ENCODE results near the gene RPS5.
A peak's percentile ranks its signal among the peaks of the same experiment; 100 is the strongest.

Gene RPS5

DNA sequence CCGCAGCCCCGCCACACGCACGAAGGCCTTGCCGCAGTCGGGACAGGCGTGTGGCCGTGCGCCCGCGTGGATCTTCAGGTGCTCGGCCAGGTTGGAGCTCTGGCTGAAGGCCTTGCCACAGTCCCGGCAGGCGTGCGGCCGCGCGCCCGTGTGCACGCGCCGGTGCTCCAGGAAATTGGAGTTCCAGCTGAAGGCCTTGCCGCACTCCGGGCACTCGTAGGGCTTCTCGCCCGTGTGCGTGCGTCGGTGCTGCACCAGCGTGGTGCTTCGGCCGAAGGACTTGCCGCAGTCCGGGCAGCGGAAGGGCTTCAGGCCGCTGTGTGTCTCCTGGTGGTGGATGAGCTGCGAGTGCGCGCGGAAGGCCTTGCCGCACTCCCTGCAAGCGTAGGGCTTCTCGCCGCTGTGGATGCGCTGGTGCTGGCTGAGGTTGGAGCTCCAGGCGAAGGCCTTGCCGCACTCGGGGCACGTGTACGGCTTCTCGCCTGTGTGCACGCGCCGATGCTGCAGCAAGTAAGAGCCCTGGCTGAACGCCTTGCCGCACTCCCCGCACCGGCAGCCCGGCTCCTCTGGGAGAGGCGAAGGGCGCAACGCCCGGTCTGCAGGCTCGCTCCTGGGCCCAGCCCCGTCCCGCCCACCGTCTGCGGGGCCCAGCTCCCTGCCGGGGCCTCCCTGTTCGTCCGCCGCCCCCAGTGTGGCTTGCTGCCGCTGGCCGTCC, 30.1 kb upstream of the RPS5 start:
- no peak overlapping the region for H3K4me3 ChIP-seq (ENCODE audit: low read depth, low read length)
- no peak overlapping the region for H2AFZ ChIP-seq (ENCODE audit: insufficient read depth, low read length, poor library complexity)
- H2BK12ac ChIP-seq (ENCODE audit: low read length) = no peak overlapping the region
- no peak for DNase-seq
- no peak overlapping the region for H4K91ac ChIP-seq (ENCODE audit: low read depth, low read length)
- no peak overlapping the region for H4K12ac ChIP-seq (ENCODE audit: low read depth, low read length)
- H2BK5ac ChIP-seq (ENCODE audit: low read depth, low read length, poor library complexity) = no peak overlapping the region
- no peak overlapping the region for H3K23ac ChIP-seq (ENCODE audit: low read length)
- no CpG with 5 or more reads among the region's 75 CpGs for WGBS (ENCODE audit: extremely low coverage, insufficient coverage, insufficient read length)
- no peak overlapping the region for H3K9ac ChIP-seq (ENCODE audit: low read length)
- no peak overlapping the region for H2AK5ac ChIP-seq (ENCODE audit: low read length)
- no peak overlapping the region for H3K4ac ChIP-seq (ENCODE audit: low read depth, low read length)
- no peak overlapping the region for H4K8ac ChIP-seq (ENCODE audit: low read depth, low read length)
- no peaks in the 10 kb centered on the region for H3K36me3 ChIP-seq (ENCODE audit: control insufficient read depth in 1 of 2, insufficient read depth in 2 of 2, low read length in 2 of 2)
- no peaks in the 10 kb centered on the region for H3K27me3 ChIP-seq (ENCODE audit: insufficient read depth, low read length)
- peaks cover 2% of the 10 kb centered on the region for H3K9me3 ChIP-seq (ENCODE audit: insufficient read depth, low read depth, low read length)
- no peak overlapping the region for H2BK120ac ChIP-seq (ENCODE audit: insufficient read depth, low read length, poor library complexity)
- H3K27ac ChIP-seq (ENCODE audit: low read depth, low read length) = no peak overlapping the region
- no peak overlapping the region for H3K4me2 ChIP-seq (ENCODE audit: low read length)
- H3K4me1 ChIP-seq (ENCODE audit: control insufficient read depth in 1 of 2, insufficient read depth in 2 of 2, low read length in 2 of 2) = peaks cover 3% of the 10 kb centered on the region in 2 experiments
- H3K79me2 ChIP-seq (ENCODE audit: control insufficient read depth, insufficient read depth, low read length, poor library complexity) = peaks cover under 1% of the 10 kb centered on the region
- H3K79me1 ChIP-seq (ENCODE audit: low read length) = peaks cover 3% of the 10 kb centered on the region
- H3K14ac ChIP-seq (ENCODE audit: low read length) = no peak overlapping the region
- no peak overlapping the region for H3K18ac ChIP-seq (ENCODE audit: low read length)

DNA sequence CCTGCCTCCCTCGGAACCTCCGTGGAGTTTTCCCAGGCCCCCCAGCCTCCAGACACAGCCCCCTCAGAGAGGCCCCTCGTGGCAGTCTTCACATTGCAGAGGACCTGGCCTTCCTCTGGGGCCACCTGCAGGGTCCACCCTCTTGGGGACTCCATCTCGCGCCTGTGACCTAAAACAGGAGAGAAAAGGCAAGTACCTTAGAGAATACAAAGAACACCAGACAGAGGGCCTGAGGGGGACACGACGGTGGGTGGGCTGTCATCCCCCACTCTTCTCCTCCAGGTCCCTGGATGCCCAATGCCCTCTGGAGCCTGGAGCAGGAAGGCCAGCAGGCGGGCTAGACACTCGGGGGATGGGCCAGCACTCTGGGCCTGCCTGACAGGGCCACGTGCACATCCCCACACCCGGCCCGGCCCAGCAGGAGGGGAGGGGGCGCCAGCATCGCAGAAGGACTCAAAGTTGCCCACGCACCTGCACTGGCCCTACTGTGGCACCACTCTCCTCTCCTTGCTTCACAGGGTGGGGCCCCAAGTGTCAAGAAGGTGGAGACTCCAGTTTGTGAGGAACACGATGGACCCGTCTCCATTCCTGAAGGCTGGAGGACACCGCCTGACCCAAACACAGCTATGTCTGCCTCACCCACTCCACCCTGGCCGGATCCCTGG, 29.5 kb upstream of the RPS5 start:
- Histone ChIP-seq H3K4me2 (ENCODE audit: low read length) (no peak overlapping the region), H2BK120ac (ENCODE audit: insufficient read depth, low read length, poor library complexity) (no peak overlapping the region), H3K4me1 (ENCODE audit: control insufficient read depth in 1 of 2, insufficient read depth in 2 of 2, low read length in 2 of 2) (peaks cover 3% of the 10 kb centered on the region in 2 experiments), H3K79me1 (ENCODE audit: low read length) (peaks cover 10% of the 10 kb centered on the region), H3K14ac (ENCODE audit: low read length) (no peak overlapping the region), H2BK5ac (ENCODE audit: low read depth, low read length, poor library complexity) (no peak overlapping the region), H3K9me3 (ENCODE audit: insufficient read depth, low read depth, low read length) (peaks cover 2% of the 10 kb centered on the region), H4K8ac (ENCODE audit: low read depth, low read length) (no peak overlapping the region), H3K79me2 (ENCODE audit: control insufficient read depth, insufficient read depth, low read length, poor library complexity) (peaks cover 4% of the 10 kb centered on the region), H4K12ac (ENCODE audit: low read depth, low read length) (no peak overlapping the region), H3K23ac (ENCODE audit: low read length) (no peak overlapping the region), H3K27me3 (ENCODE audit: insufficient read depth, low read length) (no peaks in the 10 kb centered on the region), H3K9ac (ENCODE audit: low read length) (no peak overlapping the region), H3K18ac (ENCODE audit: low read length) (no peak overlapping the region), H3K36me3 (ENCODE audit: control insufficient read depth in 1 of 2, insufficient read depth in 2 of 2, low read length in 2 of 2) (no peaks in the 10 kb centered on the region), H2BK12ac (ENCODE audit: low read length) (no peak overlapping the region), H3K4ac (ENCODE audit: low read depth, low read length) (no peak overlapping the region), H2AFZ (ENCODE audit: insufficient read depth, low read length, poor library complexity) (no peak overlapping the region), H4K91ac (ENCODE audit: low read depth, low read length) (no peak overlapping the region), H3K27ac (ENCODE audit: low read depth, low read length) (no peak overlapping the region), H2AK5ac (ENCODE audit: low read length) (no peak overlapping the region), H3K4me3 (ENCODE audit: low read depth, low read length) (peak overlapping the region; percentile 8)
- no CpG with 5 or more reads among the region's 19 CpGs for WGBS (ENCODE audit: extremely low coverage, insufficient coverage, insufficient read length)
- DNase-seq = no peak

- peak overlapping the region; percentile 49 for H4K91ac ChIP-seq (ENCODE audit: low read depth, low read length)
- peak in 1 of 2 donors; percentile 33 for DNase-seq
- peak overlapping the region; percentile 6 for H2AK5ac ChIP-seq (ENCODE audit: low read length)
- WGBS (ENCODE audit: extremely low coverage, insufficient coverage, insufficient read length) = no CpG with 5 or more reads among the region's 28 CpGs
- H3K4me3 ChIP-seq (ENCODE audit: low read depth, low read length) = peak overlapping the region; percentile 71
- H3K14ac ChIP-seq (ENCODE audit: low read length) = peak overlapping the region; percentile 63
- H3K79me2 ChIP-seq (ENCODE audit: control insufficient read depth, insufficient read depth, low read length, poor library complexity) = peaks cover 4% of the 10 kb centered on the region
- peak overlapping the region; percentile 56 for H3K4ac ChIP-seq (ENCODE audit: low read depth, low read length)
- H2BK120ac ChIP-seq (ENCODE audit: insufficient read depth, low read length, poor library complexity) = peak overlapping the region; percentile 1
- peak overlapping the region; percentile 91 for H3K9ac ChIP-seq (ENCODE audit: low read length)
- peak overlapping the region; percentile 13 for H3K18ac ChIP-seq (ENCODE audit: low read length)
- no peaks in the 10 kb centered on the region for H3K36me3 ChIP-seq (ENCODE audit: control insufficient read depth in 1 of 2, insufficient read depth in 2 of 2, low read length in 2 of 2)
- peak overlapping the region; percentile 73 for H2BK5ac ChIP-seq (ENCODE audit: low read depth, low read length, poor library complexity)
- no peak overlapping the region for H2BK12ac ChIP-seq (ENCODE audit: low read length)
- H3K23ac ChIP-seq (ENCODE audit: low read length) = no peak overlapping the region
- H3K4me1 ChIP-seq (ENCODE audit: control insufficient read depth in 1 of 2, insufficient read depth in 2 of 2, low read length in 2 of 2) = peaks cover 3 to 4% of the 10 kb centered on the region in 2 experiments
- peak overlapping the region; percentile 91 for H3K27ac ChIP-seq (ENCODE audit: low read depth, low read length)
- peak overlapping the region; percentile 59 for H2AFZ ChIP-seq (ENCODE audit: insufficient read depth, low read length, poor library complexity)
- no peaks in the 10 kb centered on the region for H3K27me3 ChIP-seq (ENCODE audit: insufficient read depth, low read length)
- peak overlapping the region; percentile 81 for H4K8ac ChIP-seq (ENCODE audit: low read depth, low read length)
- H4K12ac ChIP-seq (ENCODE audit: low read depth, low read length) = peak overlapping the region; percentile 67
- no peaks in the 10 kb centered on the region for H3K9me3 ChIP-seq (ENCODE audit: insufficient read depth, low read depth, low read length)
- H3K79me1 ChIP-seq (ENCODE audit: low read length) = peaks cover 12% of the 10 kb centered on the region
- peak overlapping the region; percentile 66 for H3K4me2 ChIP-seq (ENCODE audit: low read length)
These were observed 25.2 kb upstream of the RPS5 start for GRCh38 chr19:58361900-58362271.

DNA sequence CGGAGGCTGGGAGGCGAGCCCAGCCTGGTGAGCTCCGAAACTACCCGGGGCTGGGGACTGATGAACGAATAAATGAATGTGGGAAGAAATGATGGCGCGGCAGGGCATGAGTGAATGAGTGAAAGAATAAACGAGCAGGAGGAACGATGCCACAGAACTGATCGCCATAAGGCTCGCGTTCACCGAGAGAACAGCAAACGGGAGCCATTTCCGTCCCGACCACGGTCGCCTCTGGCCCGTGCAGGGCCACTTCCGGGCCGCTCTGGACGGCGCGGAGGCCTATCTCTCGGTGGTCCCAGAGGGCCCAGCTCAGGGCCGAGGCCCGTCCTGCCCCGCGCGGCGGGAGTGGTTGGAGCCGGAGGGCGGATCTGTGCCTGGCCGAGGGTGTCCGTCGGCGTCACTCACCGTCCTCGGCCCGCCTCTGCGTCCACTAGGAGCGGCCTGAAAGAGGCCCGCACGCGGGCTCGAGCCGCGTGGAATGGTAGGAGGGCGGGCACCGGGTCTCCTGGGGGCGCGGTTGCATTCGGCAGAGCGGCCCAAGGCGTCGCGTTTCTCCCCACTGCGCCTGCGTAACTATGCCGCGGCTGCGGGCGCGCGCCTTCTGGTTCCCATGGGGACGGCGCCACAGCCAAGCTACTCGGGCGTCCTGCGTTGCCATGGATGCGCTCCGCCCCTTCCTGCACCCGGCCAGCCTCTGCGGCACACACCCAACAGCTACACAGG, 24.6 kb upstream of the RPS5 start, which contains the start of gene ZNF497:
TSS of gene ZNF497 (minus strand) at position 480 of the 723 bp plus-strand sequence. CDS start 5,116 bp downstream, outside the sequence.
- H3K36me3 ChIP-seq (ENCODE audit: control insufficient read depth in 1 of 2, insufficient read depth in 2 of 2, low read length in 2 of 2) = peaks cover 0 to 1% of the 10 kb centered on the region in 2 experiments
- peak within 1 kb of the TSS; percentile 49 for H2BK120ac ChIP-seq (ENCODE audit: insufficient read depth, low read length, poor library complexity)
- H3K4me3 ChIP-seq (ENCODE audit: low read depth, low read length) = peak within 1 kb of the TSS; percentile 71
- peak within 1 kb of the TSS; percentile 56 for H3K4ac ChIP-seq (ENCODE audit: low read depth, low read length)
- H3K23ac ChIP-seq (ENCODE audit: low read length) = no peak within 1 kb of the TSS
- H2AFZ ChIP-seq (ENCODE audit: insufficient read depth, low read length, poor library complexity) = peak within 1 kb of the TSS; percentile 80
- H3K9ac ChIP-seq (ENCODE audit: low read length) = peak within 1 kb of the TSS; percentile 91
- H4K8ac ChIP-seq (ENCODE audit: low read depth, low read length) = peak within 1 kb of the TSS; percentile 91
- peak within 1 kb of the TSS; percentile 6 for H2AK5ac ChIP-seq (ENCODE audit: low read length)
- H3K14ac ChIP-seq (ENCODE audit: low read length) = peak within 1 kb of the TSS; percentile 88
- peak within 1 kb of the TSS; percentile 66 for H3K4me2 ChIP-seq (ENCODE audit: low read length)
- DNase-seq = peak; percentile 100
- peak within 1 kb of the TSS; percentile 71 for H3K18ac ChIP-seq (ENCODE audit: low read length)
- peaks cover 12% of the 10 kb centered on the region for H3K79me1 ChIP-seq (ENCODE audit: low read length)
- peak within 1 kb of the TSS; percentile 69 for H4K91ac ChIP-seq (ENCODE audit: low read depth, low read length)
- peak within 1 kb of the TSS; percentile 91 for H3K27ac ChIP-seq (ENCODE audit: low read depth, low read length)
- H3K9me3 ChIP-seq (ENCODE audit: insufficient read depth, low read depth, low read length) = no peaks in the 10 kb centered on the region
- H3K79me2 ChIP-seq (ENCODE audit: control insufficient read depth, insufficient read depth, low read length, poor library complexity) = peaks cover 4% of the 10 kb centered on the region
- peaks cover 3 to 4% of the 10 kb centered on the region in 2 experiments for H3K4me1 ChIP-seq (ENCODE audit: control insufficient read depth in 1 of 2, insufficient read depth in 2 of 2, low read length in 2 of 2)
- H2BK12ac ChIP-seq (ENCODE audit: low read length) = no peak within 1 kb of the TSS
- H3K27me3 ChIP-seq (ENCODE audit: insufficient read depth, low read length) = no peaks in the 10 kb centered on the region
- peak within 1 kb of the TSS; percentile 82 for H4K12ac ChIP-seq (ENCODE audit: low read depth, low read length)
- H2BK5ac ChIP-seq (ENCODE audit: low read depth, low read length, poor library complexity) = peak within 1 kb of the TSS; percentile 82
- no CpG with 5 or more reads among the region's 74 CpGs for WGBS (ENCODE audit: extremely low coverage, insufficient coverage, insufficient read length)

Data from trophoblast cell (in vitro differentiated cells and primary cell).